HT1080 (cell line): ENCODE results near the gene NBL1. TPM values are rescaled to one million over a fixed set of nuclear protein-coding genes. Genes with fewer than 3 reads are reported as not detected.
A peak's percentile ranks its signal among the peaks of the same experiment; 100 is the strongest.

Experiments
- DNase-seq: peaks from one replicate; pipeline ENCODE4 v3.0.0-alpha.2; 2015; ENCODE audit warnings: low read depth
- polyA plus RNA-seq, 2 experiments: library from polyadenylated mRNA; depleted of rRNA; stranded (reverse); fragments of >200 nt; gene quantifications; 2 replicates each; pipeline ENCODE4 v1.2.3, GENCODE V29; 2015
- total RNA-seq: library from RNA; depleted of rRNA; stranded (reverse); fragments of >200 nt; shearing (Covaris generic); gene quantifications from 2 replicates; pipeline ENCODE4 v1.2.3, GENCODE V29; 2014; rRNA removed

Gene NBL1
- 38.9 and 44.7 TPM in 2 replicates for total RNA-seq
- polyA plus RNA-seq (2015; cell fraction: cytosol; rRNA removed) = 24.9 and 33.6 TPM in 2 replicates
- 12.7 and 14.4 TPM in 2 replicates for polyA plus RNA-seq (2015; cell fraction: nucleus; rRNA removed)

GRCh38 chr1:19643602-19644394, at the start of gene NBL1:
Gene NBL1, plus strand, starts transcription at chr1:19644311. Its CDS starts 10,720 bp downstream, at chr1:19655031.
- DNase-seq = no peak

GRCh38 chr1:19596065-19596713, 47.9 kb upstream of the NBL1 start:
- DNase-seq = no peak

- peak; percentile 97 for DNase-seq
These were observed 47.2 kb upstream of the NBL1 start for GRCh38 chr1:19596714-19597495.

GRCh38 chr1:19597496-19598309, 46.4 kb upstream of the NBL1 start:
- DNase-seq = peak; percentile 34

- no peak for DNase-seq
These were observed 44.3 kb upstream of the NBL1 start for GRCh38 chr1:19599810-19600209.

- no peak for DNase-seq
These were observed 41.6 kb upstream of the NBL1 start for GRCh38 chr1:19602486-19602885.

GRCh38 chr1:19605967-19606366, 38.1 kb upstream of the NBL1 start:
- no peak for DNase-seq

GRCh38 chr1:19606817-19607642, 37.1 kb upstream of the NBL1 start:
- no peak for DNase-seq

- no peak for DNase-seq
These were observed 35.9 kb upstream of the NBL1 start for GRCh38 chr1:19608232-19608631.

GRCh38 chr1:19610282-19610981, 33.7 kb upstream of the NBL1 start:
- DNase-seq = no peak

GRCh38 chr1:19612530-19612929, 31.6 kb upstream of the NBL1 start:
- DNase-seq = no peak

- DNase-seq = no peak
These were observed 30.9 kb upstream of the NBL1 start for GRCh38 chr1:19613171-19613703.

- DNase-seq = no peak
These were observed 28.7 kb upstream of the NBL1 start for GRCh38 chr1:19615438-19615837.

- no peak for DNase-seq
These were observed 27.6 kb upstream of the NBL1 start for GRCh38 chr1:19616489-19616888.

- DNase-seq = no peak
These were observed 26.7 kb upstream of the NBL1 start for GRCh38 chr1:19617376-19617775.

GRCh38 chr1:19618428-19618827, 25.7 kb upstream of the NBL1 start:
- DNase-seq = no peak

- DNase-seq = no peak
These were observed 24.3 kb upstream of the NBL1 start for GRCh38 chr1:19619697-19620384.

- no peak for DNase-seq
These were observed 23.3 kb upstream of the NBL1 start for GRCh38 chr1:19620786-19621185.
